AG04449 (cell line): ENCODE results near the gene PTK6.

ENCODE experiments used
- CTCF ChIA-PET: fragments of 350-600 bp; formaldehyde crosslinking; extraction: SDS; loops from one replicate; lab custom pipeline; 2021; ENCODE audit warnings: antibody characterized with exemption; lab: Yijun Ruan, JAX
- POLR2A ChIA-PET: fragments of 400-600, 350-600 bp; formaldehyde crosslinking; extraction: SDS; loops from one replicate; lab custom pipeline; 2020; ENCODE audit warnings: antibody characterized with exemption, inconsistent platforms; lab: Yijun Ruan, JAX
- DNase-seq: peaks from one replicate; pipeline ENCODE4 v3.0.0-alpha.2; 2010; ENCODE audit warnings: low read depth, low spot score
- H3K4me3 ChIP-seq: 2 replicates; pipeline ENCODE4 v1.5.1; 2011; ENCODE audit warnings: low read depth, mild to moderate bottlenecking, control low read depth, low read length
- TF ChIP-seq, protein P1 (sequence below): IDR thresholded peaks from one replicate; pipeline ENCODE4 v1.5.1; 2011; ENCODE audit warnings: mild to moderate bottlenecking, moderate library complexity, low read length, control low read depth, inconsistent platforms; ENCODE audit not compliant: insufficient read depth; ENCODE audit errors: missing control alignments

PTK6 gene

DNA sequence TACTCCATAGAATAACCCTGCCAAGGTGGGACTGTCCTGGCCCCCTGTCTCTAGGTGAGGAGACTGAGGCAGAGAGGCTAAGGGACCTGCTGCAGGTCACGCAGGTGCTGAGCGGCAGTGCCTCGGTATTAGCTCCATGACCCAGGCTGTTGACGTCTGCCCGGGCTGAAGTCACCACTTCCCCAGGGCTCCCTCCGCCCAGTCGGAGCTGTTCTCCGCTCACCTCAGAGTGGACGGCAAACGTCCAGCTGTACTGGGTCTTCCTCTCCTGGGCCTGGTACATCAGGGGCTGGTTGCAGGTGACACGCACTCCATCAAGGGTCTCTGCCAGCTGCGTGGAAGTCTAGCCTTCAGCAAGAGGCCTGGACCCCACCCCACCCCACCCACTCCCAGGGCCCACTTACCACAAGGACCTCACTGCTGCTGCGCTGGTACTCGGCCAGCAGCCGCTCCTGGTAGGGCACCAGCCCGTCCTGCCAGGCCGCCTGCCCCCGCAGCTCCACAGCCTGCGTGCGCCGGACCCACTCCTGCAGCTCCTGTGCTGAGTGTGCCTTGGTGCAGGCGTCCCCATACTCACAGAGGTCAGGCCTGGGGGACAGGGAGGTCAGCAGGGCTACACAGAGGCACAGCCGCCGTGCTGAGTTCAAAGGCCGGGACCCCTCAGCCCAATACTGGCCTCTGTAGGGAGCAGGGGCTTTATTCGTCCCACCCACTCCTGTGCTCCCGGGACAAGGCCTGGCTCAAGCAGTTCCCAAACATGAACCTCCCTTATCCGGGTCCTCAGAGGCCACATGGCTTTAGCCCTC is 33.3 kb upstream of the PTK6 start:
- TF ChIP-seq, protein P1, sequence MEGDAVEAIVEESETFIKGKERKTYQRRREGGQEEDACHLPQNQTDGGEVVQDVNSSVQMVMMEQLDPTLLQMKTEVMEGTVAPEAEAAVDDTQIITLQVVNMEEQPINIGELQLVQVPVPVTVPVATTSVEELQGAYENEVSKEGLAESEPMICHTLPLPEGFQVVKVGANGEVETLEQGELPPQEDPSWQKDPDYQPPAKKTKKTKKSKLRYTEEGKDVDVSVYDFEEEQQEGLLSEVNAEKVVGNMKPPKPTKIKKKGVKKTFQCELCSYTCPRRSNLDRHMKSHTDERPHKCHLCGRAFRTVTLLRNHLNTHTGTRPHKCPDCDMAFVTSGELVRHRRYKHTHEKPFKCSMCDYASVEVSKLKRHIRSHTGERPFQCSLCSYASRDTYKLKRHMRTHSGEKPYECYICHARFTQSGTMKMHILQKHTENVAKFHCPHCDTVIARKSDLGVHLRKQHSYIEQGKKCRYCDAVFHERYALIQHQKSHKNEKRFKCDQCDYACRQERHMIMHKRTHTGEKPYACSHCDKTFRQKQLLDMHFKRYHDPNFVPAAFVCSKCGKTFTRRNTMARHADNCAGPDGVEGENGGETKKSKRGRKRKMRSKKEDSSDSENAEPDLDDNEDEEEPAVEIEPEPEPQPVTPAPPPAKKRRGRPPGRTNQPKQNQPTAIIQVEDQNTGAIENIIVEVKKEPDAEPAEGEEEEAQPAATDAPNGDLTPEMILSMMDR, result no peak
- DNase-seq, result no peak
- CTCF ChIA-PET, result no interaction called here
- POLR2A ChIA-PET, result no interaction called here
- H3K4me3 ChIP-seq, result no peak overlapping the region

DNA sequence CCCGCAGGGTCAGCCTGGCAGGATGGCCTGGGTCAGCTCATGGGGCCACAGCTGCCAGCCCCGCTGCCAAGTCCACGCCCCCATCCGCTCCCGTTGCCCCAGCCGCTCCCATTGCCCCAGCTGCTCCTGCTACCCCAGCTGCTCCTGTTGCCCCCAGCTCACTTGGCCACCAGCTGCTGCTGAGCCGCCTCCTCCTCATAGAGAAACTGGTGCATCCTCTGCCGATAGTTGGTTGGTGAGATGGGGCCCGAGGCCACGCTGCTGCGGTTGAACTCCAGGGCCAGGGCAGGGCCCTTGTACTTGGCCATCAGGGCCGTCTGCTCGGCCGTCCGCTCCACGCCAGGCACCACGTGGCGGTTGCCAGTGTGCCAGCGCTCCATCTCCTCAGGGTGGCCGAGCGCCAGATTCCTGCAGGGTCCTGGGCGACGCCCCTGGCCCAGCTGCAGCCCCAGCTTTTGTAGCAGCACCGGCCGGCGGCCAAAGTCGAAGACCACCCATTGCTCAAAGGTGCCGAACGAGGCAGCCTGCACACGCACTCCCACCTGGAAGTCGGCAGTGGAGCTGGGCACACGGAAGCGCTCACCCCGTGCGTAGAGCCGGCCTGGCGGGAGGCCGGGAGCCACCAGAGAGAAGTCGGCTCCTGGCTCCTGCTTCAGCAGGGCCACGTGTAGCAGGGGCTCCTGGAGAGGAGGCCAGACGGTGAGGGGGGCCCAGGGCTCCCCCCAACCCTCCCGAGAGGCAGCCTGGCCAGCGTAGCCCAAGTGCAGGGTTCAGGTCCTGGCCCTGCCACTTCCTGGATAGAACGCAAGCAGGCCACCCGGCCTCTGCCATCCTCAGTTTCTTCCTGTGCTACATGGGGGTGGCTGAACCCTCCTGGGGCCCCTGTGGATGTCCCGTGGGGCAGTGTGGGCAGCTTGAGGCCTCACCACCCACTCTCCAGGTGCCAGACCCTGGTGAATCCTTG is 32.1 kb upstream of the PTK6 start:
- CTCF ChIA-PET, result no interaction called here
- H3K4me3 ChIP-seq, result no peak overlapping the region

DNA sequence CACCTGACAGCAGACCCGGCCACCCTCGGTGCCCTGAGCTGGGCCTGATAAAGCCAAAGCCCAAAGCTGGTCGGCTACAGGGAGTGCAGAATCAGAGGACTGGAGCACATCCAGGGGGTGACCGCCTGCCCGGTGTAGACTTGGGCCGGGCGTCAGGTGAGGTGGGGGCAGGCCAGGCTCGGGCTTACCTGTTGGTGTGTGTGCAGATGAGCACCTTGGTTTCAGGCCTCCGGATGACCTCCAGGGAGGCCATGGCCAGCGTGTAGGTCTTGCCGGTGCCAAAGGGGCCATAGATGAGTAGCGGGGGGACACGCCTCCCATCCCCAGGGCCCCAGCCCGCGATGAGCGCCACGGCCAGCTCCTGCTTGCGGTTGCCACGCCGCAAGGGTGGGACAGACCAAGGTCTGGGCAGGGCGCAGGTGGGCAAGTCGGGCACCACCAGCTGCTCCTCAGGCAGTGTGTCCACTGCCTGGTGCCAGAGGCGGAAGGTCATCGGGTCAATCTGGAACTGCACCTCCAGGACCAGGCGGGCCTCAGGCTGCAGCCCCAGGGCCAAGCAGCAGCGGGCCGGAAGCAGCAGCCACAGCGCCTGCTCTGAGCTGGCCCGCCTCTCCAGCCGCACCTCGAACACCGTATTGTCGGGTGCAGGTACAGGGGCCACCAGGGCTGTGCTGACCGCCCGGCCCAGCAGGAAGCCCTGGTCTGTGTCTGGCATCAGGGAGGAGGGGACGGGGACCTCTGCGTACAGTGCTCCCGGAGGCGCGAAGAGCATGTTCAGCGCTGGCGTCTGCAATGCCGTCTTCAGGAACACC is 31.2 kb upstream of the PTK6 start:
- DNase-seq, result no peak
- CTCF ChIA-PET, result interaction anchor here (1.4 kb wide), 1 partner anchor 31 kb away, joined by 3 read pairs; the partner anchor contains the start of gene PTK6
- POLR2A ChIA-PET, result no interaction called here

More for the DNA sequence above, 32.1 kb upstream of the PTK6 start:
- DNase-seq, result no peak
- POLR2A ChIA-PET, result no interaction called here
- TF ChIP-seq, protein P1, result no peak

DNA sequence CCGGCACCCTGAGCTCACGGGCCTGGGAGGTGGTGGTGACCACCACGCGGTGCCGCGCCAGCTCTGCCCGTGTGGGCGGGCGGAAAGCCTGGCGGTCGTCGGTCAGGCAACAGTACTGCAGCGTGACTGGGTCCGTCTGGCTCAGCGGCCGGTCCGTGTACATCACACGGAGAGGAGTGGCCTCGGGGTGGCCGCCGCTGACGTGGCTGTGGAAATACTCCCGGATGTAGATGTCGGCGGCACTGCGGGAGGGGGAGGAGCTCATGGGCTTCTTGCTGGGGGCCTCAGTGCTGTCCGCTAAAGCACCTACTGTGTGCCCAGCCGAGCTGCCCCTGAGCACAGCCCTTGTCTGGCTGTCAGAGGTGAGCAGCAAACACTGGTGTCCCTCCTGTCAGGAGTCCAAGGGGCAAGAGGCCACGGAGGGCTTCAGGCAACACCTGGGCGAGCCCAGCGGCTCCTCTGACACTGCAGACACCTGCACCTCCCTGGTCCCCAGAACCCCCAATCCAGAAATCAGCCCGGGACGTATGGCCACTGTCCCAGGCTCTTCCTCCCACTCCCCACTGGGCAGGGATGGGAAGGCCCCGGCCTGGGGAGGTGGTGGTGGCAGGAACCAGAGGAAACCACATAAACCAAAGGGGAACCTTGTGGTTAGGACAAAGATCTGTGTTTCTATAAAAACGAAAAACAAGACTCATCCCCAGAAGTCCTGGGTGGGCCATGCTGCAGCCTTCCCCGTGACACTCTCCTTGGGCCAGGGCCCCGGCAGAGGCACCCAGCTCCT is 30.4 kb upstream of the PTK6 start:
- CTCF ChIA-PET, result interaction anchor here (0.6 to 1.4 kb wide), 2 partner anchors 19 to 30 kb away, joined by 3 read pairs; partner anchors contain the start of gene PTK6
- H3K4me3 ChIP-seq, result no peak overlapping the region
- DNase-seq, result no peak
- POLR2A ChIA-PET, result no interaction called here
- TF ChIP-seq, protein P1, result no peak

More for the DNA sequence above, 31.2 kb upstream of the PTK6 start:
- TF ChIP-seq, protein P1, result no peak
- no peak overlapping the region for H3K4me3 ChIP-seq

DNA sequence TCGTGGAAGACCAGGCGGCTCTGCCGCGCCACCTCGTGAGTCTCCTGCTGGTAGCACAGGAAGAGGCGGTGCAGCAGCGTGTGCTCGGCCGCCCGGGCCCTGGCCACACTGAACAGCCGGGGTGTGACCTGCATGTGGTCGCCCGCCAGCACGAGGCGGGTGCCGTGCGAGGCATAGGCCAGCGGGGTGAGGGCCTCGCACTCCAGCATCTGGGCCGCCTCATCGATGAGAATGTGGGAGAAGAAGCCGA is 29.9 kb upstream of the PTK6 start:
- ChIA-PET CTCF (interaction anchor here (1.4 kb wide), 1 partner anchor 29 kb away, joined by 3 read pairs; the partner anchor contains the start of gene PTK6), POLR2A (no interaction called here)
- TF ChIP-seq, protein P1, result no peak
- no peak overlapping the region for H3K4me3 ChIP-seq
- no peak for DNase-seq
